Muscle layer of colon (tissue), 2 donors: ENCODE measurements around the gene CAPN10.
"Not testable (repeated sequence)": the region's sequence is repeated elsewhere in the genome, so short reads cannot be mapped to it uniquely, and the experiment has no call there.

Experiments
- H3K27ac ChIP-seq: one replicate; pipeline ENCODE4 v1.7.0; 2013; ENCODE audit warnings: low read depth, mild to moderate bottlenecking, low read length, moderate library complexity
- H3K27me3 ChIP-seq, 2 donors: one replicate each; pipeline ENCODE4 v1.7.0; 2013; ENCODE audit warnings: low read length in 2 of 2, mild to moderate bottlenecking in 2 of 2; ENCODE audit not compliant: insufficient read depth in 2 of 2, control insufficient read depth in 1 of 2
- H3K36me3 ChIP-seq: one replicate; pipeline ENCODE4 v1.7.0; 2013; ENCODE audit warnings: mild to moderate bottlenecking, low read length; ENCODE audit not compliant: insufficient read depth
- H3K4me1 ChIP-seq: one replicate; pipeline ENCODE4 v1.7.0; 2013; ENCODE audit warnings: mild to moderate bottlenecking, low read length; ENCODE audit not compliant: insufficient read depth
- H3K4me3 ChIP-seq, 2 donors: one replicate each; pipeline ENCODE4 v1.7.0; 2013; ENCODE audit warnings: low read length in 2 of 2, low read depth in 1 of 2, mild to moderate bottlenecking in 1 of 2, moderate library complexity in 1 of 2
- H3K9ac ChIP-seq: one replicate; pipeline ENCODE4 v1.7.0; 2013; ENCODE audit warnings: low read length
- H3K9me3 ChIP-seq: one replicate; pipeline ENCODE4 v1.7.0; 2013; ENCODE audit warnings: mild to moderate bottlenecking, low read length
- donor health status: abdominal sarcoma.
- donor health status: Adenocarcinoma of cecum.

CAPN10 gene, protein sequence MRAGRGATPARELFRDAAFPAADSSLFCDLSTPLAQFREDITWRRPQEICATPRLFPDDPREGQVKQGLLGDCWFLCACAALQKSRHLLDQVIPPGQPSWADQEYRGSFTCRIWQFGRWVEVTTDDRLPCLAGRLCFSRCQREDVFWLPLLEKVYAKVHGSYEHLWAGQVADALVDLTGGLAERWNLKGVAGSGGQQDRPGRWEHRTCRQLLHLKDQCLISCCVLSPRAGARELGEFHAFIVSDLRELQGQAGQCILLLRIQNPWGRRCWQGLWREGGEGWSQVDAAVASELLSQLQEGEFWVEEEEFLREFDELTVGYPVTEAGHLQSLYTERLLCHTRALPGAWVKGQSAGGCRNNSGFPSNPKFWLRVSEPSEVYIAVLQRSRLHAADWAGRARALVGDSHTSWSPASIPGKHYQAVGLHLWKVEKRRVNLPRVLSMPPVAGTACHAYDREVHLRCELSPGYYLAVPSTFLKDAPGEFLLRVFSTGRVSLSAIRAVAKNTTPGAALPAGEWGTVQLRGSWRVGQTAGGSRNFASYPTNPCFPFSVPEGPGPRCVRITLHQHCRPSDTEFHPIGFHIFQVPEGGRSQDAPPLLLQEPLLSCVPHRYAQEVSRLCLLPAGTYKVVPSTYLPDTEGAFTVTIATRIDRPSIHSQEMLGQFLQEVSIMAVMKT

DNA sequence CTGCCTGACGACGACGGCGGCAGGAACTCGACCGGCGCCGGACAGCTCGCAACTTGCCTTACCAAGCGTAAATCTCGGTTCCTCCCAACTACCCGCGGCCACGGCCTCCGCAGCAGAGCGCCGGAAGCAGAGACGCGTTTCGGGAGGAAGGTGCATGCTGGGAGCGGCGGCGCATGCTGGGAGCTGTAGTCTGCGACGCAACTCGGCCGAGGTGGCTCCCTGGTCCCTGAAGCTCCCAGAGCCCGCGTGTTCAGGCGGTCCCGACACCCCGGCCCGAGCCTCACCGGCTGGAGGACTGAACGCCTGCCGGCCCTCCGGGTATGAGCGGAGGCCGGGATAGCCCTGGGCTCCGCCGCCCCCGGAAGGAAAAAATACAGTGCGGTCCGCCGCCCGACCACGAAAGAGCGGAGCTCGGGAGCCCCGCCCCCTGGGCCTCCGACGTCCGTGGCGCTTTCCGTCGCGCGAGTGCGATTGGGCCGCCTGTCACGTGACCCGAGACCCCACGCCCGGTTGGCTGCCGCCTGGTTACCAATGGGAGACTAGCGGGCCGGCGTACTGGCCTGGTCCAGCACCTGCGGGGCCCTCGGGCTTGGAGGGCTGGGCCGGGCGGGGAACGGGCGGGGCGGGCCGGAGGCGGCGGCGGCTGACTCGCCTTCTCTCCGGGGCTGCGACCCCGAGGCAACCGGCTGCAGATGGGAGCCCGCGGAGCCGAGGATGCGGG, at the start of gene CAPN10:
TSS of gene CAPN10 (plus strand) at position 537 of the 721 bp plus-strand sequence. CDS start at position 715, 178 bp downstream.
- H3K4me3 ChIP-seq, result peak within 1 kb of the TSS; percentile 83 to 94
- peak within 1 kb of the TSS; percentile 97 for H3K9ac ChIP-seq
- H3K9me3 ChIP-seq, result no peaks in the 10 kb centered on the region
- H3K27me3 ChIP-seq, result no peaks in the 10 kb centered on the region
- H3K4me1 ChIP-seq, result peaks cover 33% of the 10 kb centered on the region
- peak within 1 kb of the TSS; percentile 91 for H3K27ac ChIP-seq
- peaks cover 15% of the 10 kb centered on the region for H3K36me3 ChIP-seq

DNA sequence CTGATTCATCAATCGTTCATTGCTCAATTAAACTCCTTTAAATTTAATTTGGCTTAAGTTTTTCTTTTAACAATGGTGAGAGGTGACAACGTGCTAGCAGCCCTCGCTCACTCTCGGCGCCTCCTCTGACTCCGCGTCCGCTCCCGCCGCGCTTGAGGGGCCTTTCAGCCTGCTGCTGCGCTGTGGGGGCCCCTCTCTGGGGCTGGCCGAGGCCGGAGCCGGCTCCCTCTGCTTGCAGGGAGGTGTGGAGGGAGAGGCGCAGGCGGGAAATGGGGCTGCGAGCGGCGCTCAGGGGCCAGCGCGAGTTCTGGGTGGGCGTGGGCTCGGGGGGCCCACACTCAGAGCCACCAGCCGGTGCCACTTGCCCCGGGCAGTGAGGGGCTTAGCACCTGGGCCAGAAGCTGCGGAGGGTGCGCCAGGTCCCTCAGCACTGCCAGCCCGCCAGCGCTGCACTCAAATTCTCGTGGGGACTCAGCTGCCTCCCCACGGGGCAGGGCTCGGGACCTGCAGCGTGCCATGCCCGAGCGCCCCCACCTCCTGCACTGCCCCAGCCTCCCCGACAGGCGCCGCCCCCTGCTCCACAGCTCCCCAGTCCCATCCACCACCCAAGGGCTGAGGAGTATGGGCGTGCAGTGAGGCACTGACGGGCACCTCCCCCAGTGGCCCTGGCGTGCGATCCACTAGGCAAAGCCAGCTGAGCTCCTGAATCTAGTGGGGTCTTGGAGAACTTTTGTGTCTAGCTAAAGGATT, 48.3 kb upstream of the CAPN10 start:
- Histone ChIP-seq H3K36me3 (peaks cover 4% of the 10 kb centered on the region), H3K4me3 (no peak overlapping the region), H3K27me3 (no peaks in the 10 kb centered on the region), H3K9ac (no peak overlapping the region), H3K4me1 (no peaks in the 10 kb centered on the region), H3K27ac (no peak overlapping the region), H3K9me3 (no peaks in the 10 kb centered on the region)

DNA sequence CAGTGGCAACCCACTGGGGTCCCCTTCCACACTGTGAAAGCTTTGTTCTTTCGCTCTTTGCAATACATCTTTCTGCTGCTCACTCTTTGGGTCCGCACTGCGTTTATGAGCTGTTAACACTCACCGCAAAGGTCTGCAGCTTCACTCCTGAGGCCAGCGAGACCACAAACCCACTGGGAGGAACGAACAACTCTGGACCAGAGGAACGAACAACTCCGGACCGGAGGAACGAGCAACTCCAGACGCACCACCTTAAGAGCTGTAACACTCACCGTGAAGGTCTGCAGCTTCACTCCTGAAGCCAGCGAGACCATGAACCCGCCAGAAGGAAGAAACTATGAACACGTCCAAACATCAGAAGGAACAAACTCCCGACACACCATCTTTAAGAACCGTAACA, 47.4 kb upstream of the CAPN10 start:
- H3K9ac ChIP-seq, H3K27me3 ChIP-seq, H3K36me3 ChIP-seq, H3K9me3 ChIP-seq, H3K4me3 ChIP-seq, H3K27ac ChIP-seq, H3K4me1 ChIP-seq: not testable (repeated sequence)

DNA sequence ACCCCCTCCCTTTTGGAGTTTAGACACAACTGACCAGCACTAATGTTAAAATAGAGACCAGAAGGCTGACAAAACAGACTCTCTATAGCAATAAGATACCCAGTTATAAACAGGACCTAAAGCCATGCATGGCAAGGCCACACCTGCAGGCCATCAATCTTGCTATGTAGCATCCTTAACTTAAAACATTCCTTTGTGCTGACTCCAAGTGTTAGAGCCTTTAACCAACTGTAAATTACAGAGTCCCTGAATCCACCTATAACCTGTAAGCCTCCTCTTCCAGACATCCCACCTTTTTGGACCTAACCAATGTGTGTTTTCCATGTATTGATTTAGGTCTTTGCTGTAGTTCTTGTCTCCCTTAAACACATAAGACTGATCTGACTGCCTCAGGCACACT, 46.6 kb upstream of the CAPN10 start:
- no peak overlapping the region for H3K9ac ChIP-seq
- no peaks in the 10 kb centered on the region for H3K27me3 ChIP-seq
- H3K4me1 ChIP-seq, result no peaks in the 10 kb centered on the region
- no peak overlapping the region for H3K27ac ChIP-seq
- no peaks in the 10 kb centered on the region for H3K9me3 ChIP-seq
- no peak overlapping the region for H3K4me3 ChIP-seq
- no peaks in the 10 kb centered on the region for H3K36me3 ChIP-seq

DNA sequence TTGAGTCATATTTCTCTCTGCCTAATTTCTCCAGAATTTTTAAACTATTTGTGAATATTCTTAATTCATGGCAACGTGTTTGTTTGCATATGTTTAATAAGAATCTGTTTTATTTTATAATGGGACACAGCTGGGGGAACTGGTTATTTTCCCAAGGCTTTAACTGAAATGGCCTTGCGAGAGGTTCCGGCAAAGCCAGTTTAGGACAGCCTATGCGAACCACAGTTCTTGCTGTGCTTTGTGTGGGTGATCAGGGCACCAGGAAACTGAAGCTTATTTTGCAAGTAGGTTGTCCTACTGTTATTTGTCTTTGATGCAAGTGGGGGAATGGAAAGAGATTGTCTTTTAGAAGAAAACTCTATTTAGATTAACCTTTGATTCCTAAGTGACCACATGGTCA, 35.2 kb upstream of the CAPN10 start:
- no peak overlapping the region for H3K27ac ChIP-seq

DNA sequence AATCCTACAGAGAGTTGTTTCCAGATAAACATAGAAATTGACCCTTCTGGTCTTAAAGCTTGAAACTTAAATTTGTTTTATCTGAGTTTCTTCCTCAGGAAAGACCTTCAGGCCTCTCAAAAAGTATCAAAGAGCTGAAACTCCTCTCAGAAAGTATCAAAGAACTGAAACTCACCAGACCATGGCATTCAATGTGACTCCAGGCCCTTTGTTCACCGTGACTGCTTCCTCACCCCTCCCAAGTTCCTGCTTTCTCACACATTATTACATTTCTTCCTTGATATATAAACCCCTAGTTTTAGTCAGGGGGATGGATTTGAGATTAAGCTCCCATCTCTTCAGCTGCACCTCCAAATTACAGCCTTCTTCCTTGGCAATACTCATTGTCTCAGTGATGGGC, 34.7 kb upstream of the CAPN10 start:
- Histone ChIP-seq H3K36me3 (no peaks in the 10 kb centered on the region), H3K9ac (no peak overlapping the region), H3K27me3 (peaks cover 0 to 2% of the 10 kb centered on the region in 2 donors), H3K4me3 (no peak overlapping the region), H3K4me1 (no peaks in the 10 kb centered on the region), H3K9me3 (no peaks in the 10 kb centered on the region), H3K27ac (no peak overlapping the region)

More for the DNA sequence above, 35.2 kb upstream of the CAPN10 start:
- no peaks in the 10 kb centered on the region for H3K36me3 ChIP-seq
- H3K4me3 ChIP-seq, result no peak overlapping the region
- no peaks in the 10 kb centered on the region for H3K4me1 ChIP-seq
- H3K9ac ChIP-seq, result no peak overlapping the region
- no peaks in the 10 kb centered on the region for H3K9me3 ChIP-seq
- no peaks in the 10 kb centered on the region for H3K27me3 ChIP-seq

DNA sequence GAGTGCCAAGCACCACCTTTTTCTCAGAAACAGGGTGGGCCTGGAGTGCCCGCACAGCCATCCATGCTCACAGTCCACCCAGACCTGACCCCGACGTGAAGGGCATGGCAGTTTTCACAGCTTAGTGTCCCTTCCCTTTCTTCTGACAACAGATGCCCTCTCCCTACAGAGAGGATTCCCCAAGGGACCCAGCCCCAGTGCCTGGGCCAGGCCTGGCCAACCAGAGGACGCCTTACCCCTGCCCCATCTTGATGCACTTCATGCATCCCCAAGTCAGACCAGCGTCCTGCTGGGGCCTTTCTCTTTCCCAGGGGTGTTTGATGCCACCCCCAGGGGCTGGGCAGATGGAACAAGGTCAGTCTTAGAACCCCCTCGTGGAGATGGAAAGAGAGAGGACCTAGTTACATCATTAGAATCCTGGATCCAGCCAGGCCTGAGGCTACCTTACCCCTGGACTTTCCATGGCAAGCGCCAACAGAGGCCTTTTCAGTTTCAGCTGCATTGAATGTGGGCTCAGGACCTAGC, 32.5 kb upstream of the CAPN10 start:
- H3K9me3 ChIP-seq, result no peaks in the 10 kb centered on the region
- peaks cover 7% of the 10 kb centered on the region for H3K4me1 ChIP-seq
- no peak overlapping the region for H3K4me3 ChIP-seq
- peaks cover 0 to 16% of the 10 kb centered on the region in 2 donors for H3K27me3 ChIP-seq
- H3K27ac ChIP-seq, result no peak overlapping the region
- no peak overlapping the region for H3K9ac ChIP-seq
- no peaks in the 10 kb centered on the region for H3K36me3 ChIP-seq

DNA sequence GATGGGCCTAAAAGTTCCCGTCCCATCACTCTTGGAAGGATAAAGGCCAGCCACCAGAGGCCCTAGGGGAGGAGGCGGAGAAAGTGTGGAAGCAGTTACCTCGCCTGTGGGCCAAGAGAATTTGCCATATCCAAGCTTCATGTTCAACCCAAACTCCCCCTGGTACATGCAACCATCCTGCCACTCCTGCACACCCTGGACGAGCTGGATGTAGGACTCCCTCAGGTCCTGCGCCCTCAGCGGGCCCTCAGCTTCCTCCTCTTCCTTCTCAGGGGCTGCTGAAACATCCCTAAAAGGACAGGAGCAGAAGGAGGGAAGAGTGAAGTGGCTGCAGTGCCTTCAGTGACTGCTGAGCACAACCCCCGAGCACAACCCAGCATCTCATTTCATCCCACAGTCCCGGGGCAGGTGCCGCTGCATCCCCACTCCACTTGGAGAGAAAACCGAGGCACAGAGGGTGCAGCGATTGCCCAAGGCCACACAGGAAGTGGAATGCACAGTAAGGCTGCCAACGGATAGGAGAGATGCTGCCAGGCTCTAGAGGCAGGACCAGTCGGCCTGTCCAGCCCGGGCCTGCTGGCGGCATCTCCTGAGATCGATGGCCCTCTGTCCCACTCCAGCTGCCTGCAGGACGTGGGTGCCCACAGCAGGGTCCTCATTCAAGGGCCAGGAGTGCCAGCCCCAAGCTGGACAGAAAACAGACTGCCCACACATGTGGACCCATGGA, 31.6 kb upstream of the CAPN10 start:
- Histone ChIP-seq H3K4me3 (no peak overlapping the region), H3K4me1 (peaks cover 15% of the 10 kb centered on the region), H3K27ac (no peak overlapping the region), H3K9me3 (no peaks in the 10 kb centered on the region), H3K36me3 (no peaks in the 10 kb centered on the region), H3K9ac (no peak overlapping the region), H3K27me3 (peaks cover 0 to 16% of the 10 kb centered on the region in 2 donors)

DNA sequence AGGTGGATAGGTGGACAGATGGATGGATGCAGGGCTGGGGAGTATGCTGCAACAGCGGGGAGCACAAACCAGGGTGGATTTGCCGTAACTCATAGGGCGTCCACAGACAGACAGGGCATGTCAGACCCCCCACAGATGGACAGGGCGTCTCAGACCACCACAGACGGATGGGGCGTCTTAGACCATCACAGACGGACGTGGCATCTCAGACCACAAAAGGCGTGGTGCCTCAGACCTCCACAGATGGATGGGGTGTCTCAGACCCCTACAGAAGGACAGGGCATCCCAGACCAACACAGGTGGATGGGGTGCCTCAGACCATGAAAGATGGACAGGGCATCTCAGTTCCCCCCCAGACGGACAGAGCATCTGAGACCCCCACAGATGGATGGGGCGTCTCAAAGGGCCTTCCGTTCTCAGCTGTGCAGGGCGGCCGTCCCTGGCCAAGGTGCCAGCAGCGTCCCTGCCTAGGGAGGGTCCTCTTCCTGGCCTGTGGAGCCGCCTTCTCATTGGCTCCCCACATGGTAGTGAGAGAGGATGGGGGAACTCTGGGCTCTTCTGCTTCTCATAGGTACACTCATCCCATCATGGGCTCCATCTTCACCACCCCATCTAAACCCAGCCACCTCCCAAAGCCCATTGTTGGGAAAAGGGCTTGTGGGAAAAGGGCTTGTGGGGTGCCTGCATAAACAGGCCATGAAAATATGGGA, 30.8 kb upstream of the CAPN10 start:
- Histone ChIP-seq H3K4me3 (no peak overlapping the region), H3K9ac (no peak overlapping the region), H3K4me1 (peaks cover 15% of the 10 kb centered on the region), H3K27ac (no peak overlapping the region), H3K27me3 (peaks cover 0 to 16% of the 10 kb centered on the region in 2 donors), H3K36me3 (no peaks in the 10 kb centered on the region), H3K9me3 (no peaks in the 10 kb centered on the region)

DNA sequence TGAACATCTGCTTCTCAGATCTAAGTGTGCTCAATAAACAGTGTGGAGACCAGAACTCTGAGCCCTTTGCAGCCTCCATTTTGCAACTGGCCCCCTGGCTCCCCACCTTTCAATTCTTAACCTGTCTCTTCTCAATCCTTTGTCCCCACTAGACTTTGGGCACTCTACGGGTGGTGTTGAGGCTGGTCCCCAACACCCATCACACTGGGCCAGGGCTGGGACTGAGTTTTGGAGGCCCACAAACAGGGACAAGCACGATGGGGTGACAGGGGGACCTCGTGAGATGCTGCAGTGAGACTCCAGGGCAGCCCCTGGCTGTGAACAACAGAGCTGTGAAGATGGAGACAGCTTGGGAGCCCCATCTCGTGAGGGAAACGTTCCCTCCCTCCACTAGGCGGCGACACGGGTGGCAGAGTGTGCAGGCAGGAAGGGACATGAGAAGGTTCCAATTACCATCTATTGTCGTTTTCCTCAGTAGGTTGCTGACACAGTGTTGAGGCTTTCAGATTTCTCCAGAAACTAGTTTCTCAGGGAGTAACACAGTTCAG, 29.9 kb upstream of the CAPN10 start:
- Histone ChIP-seq H3K4me1 (peaks cover 20% of the 10 kb centered on the region), H3K9ac (no peak overlapping the region), H3K27ac (no peak overlapping the region), H3K36me3 (no peaks in the 10 kb centered on the region), H3K27me3 (peaks cover 0 to 16% of the 10 kb centered on the region in 2 donors), H3K9me3 (no peaks in the 10 kb centered on the region), H3K4me3 (no peak overlapping the region)
